Activated CD4-positive, alpha-beta T cell treated with anti-CD3 and anti-CD28 coated beads, Interleukin-2, amount 10 ng/mL, durations not matched to agents 7 days and 5 days (primary cell): ENCODE measurements around the gene ABCA9. TPM values are rescaled to one million over a fixed set of nuclear protein-coding genes. Genes with fewer than 3 reads are reported as not detected.
"Not testable (repeated sequence)": the region's sequence is repeated elsewhere in the genome, so short reads cannot be mapped to it uniquely, and the experiment has no call there.

Experiments used
- CTCF ChIA-PET: fragments of 350-600 bp; sonication (Branson Sonifier 250); formaldehyde crosslinking; loops from one replicate; lab custom pipeline; 2021; ENCODE audit warnings: antibody characterized with exemption; lab: Charles Lee
- POLR2A ChIA-PET: fragments of 350-600 bp; sonication (Branson Sonifier 250); formaldehyde crosslinking; loops from one replicate; lab custom pipeline; 2021; ENCODE audit warnings: antibody characterized with exemption; lab: Charles Lee
- DNase-seq: peaks from one replicate; pipeline ENCODE4 v3.0.0-alpha.2; 2020
- H3K27ac Mint-ChIP-seq: one replicate; pipeline ENCODE4 v1.8.0; 2021; ENCODE audit warnings: mild to moderate bottlenecking, moderate library complexity, mixed read lengths
- H3K27me3 Mint-ChIP-seq: one replicate; pipeline ENCODE4 v1.8.0; 2021; ENCODE audit warnings: mixed read lengths
- H3K36me3 Mint-ChIP-seq: one replicate; pipeline ENCODE4 v1.8.0; 2021; ENCODE audit warnings: low read depth, mixed read lengths
- H3K4me1 Mint-ChIP-seq: one replicate; pipeline ENCODE4 v1.8.0; 2021; ENCODE audit warnings: mixed read lengths
- H3K4me3 Mint-ChIP-seq: one replicate; pipeline ENCODE4 v1.8.0; 2021; ENCODE audit warnings: mild to moderate bottlenecking, moderate library complexity, mixed read lengths
- H3K9me3 Mint-ChIP-seq: one replicate; pipeline ENCODE4 v1.8.0; 2021; ENCODE audit warnings: mixed read lengths
- total RNA-seq, 2 experiments: library from RNA; stranded (reverse); gene quantifications; one replicate each; pipeline ENCODE4 v1.2.3, GENCODE V29; 2021

Gene ABCA9
- total RNA-seq, 2 experiments from 2014 or later = 0.08 to 0.22 TPM

- no peaks in the 10 kb centered on the region for H3K4me1 Mint-ChIP-seq
- no peak overlapping the region for H3K4me3 Mint-ChIP-seq
- no peak overlapping the region for H3K27ac Mint-ChIP-seq
- CTCF ChIA-PET = no interaction called here
- no peak for DNase-seq
- peaks cover 6% of the 10 kb centered on the region for H3K9me3 Mint-ChIP-seq
- POLR2A ChIA-PET = no interaction called here
- no peaks in the 10 kb centered on the region for H3K27me3 Mint-ChIP-seq
- H3K36me3 Mint-ChIP-seq = no peaks in the 10 kb centered on the region
Observed at GRCh38 chr17:69082696-69083095, 22.0 kb upstream of the ABCA9 start.

DNA sequence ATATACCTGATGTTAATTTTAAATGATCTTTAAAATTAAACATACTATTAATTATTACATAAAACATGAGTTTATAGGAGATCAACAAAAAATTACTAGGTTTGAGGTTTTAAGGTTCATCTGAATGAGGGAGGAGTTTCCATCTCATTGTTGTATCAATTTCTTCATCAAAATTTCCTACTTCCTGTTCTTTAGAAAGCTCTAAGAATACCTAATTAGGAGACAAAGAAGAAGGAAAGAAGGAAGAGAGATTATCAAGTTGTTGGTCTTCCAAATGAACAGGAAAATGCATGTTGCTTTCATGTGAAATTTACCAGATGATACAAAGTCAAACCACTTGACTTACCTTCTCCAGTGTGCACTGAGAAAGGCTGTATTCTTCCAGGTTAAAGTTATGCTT is 18.1 kb upstream of the ABCA9 start:
- CTCF ChIA-PET = no interaction called here

GRCh38 chr17:69075823-69076222 is 15.1 kb upstream of the ABCA9 start:
- CTCF ChIA-PET = no interaction called here
- peaks cover 12% of the 10 kb centered on the region for H3K4me1 Mint-ChIP-seq
- peaks cover 36% of the 10 kb centered on the region for H3K27me3 Mint-ChIP-seq
- no peak overlapping the region for H3K27ac Mint-ChIP-seq
- DNase-seq = no peak
- peaks cover 17% of the 10 kb centered on the region for H3K9me3 Mint-ChIP-seq
- POLR2A ChIA-PET = no interaction called here
- no peak overlapping the region for H3K4me3 Mint-ChIP-seq
- H3K36me3 Mint-ChIP-seq = peaks cover 8% of the 10 kb centered on the region

More for the DNA sequence above, 18.1 kb upstream of the ABCA9 start:
- Mint-ChIP-seq H3K9me3 (peaks cover 15% of the 10 kb centered on the region), H3K36me3 (no peaks in the 10 kb centered on the region), H3K27ac (no peak overlapping the region), H3K27me3 (peaks cover 22% of the 10 kb centered on the region), H3K4me3 (no peak overlapping the region), H3K4me1 (no peaks in the 10 kb centered on the region)
- DNase-seq = no peak
- POLR2A ChIA-PET = no interaction called here

DNA sequence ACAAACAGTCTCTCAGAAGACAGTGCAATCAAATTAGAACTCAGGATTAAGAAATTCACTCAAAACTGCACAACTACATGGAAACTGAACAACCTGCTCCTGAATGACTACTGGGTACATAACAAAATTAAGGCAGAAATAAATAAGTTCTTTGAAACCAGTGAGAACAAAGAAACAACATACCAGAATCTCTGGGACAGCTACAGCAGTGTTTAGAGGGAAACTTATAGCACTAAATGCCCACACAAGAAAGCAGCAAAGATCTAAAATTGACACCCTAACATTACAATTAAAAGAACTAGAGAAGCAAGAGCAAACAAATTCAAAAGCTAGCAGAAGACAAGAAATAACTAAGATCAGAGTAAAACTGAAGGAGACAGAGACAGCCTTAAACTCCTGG is 12.7 kb upstream of the ABCA9 start:
- peaks cover 10% of the 10 kb centered on the region for H3K36me3 Mint-ChIP-seq
- H3K27ac Mint-ChIP-seq, POLR2A ChIA-PET, CTCF ChIA-PET, H3K4me3 Mint-ChIP-seq, DNase-seq: not testable (repeated sequence)
- H3K4me1 Mint-ChIP-seq = peaks cover 21% of the 10 kb centered on the region
- peaks cover 36% of the 10 kb centered on the region for H3K27me3 Mint-ChIP-seq
- H3K9me3 Mint-ChIP-seq = peaks cover 17% of the 10 kb centered on the region

- DNase-seq, H3K4me3 Mint-ChIP-seq, H3K27ac Mint-ChIP-seq, POLR2A ChIA-PET: not testable (repeated sequence)
- peaks cover 21% of the 10 kb centered on the region for H3K4me1 Mint-ChIP-seq
- peaks cover 17% of the 10 kb centered on the region for H3K9me3 Mint-ChIP-seq
- CTCF ChIA-PET = interaction anchor here (0.6 kb wide), 1 partner anchor 320 kb away, joined by 5 read pairs; no protein-coding TSS in a partner anchor
- peaks cover 36% of the 10 kb centered on the region for H3K27me3 Mint-ChIP-seq
- H3K36me3 Mint-ChIP-seq = peaks cover 10% of the 10 kb centered on the region
Observed at GRCh38 chr17:69072803-69073256, 12.1 kb upstream of the ABCA9 start.

GRCh38 chr17:69071233-69071586 is 10.5 kb upstream of the ABCA9 start:
- CTCF ChIA-PET = not testable (repeated sequence)

GRCh38 chr17:69070378-69071232 is 9.9 kb upstream of the ABCA9 start:
- H3K4me3 Mint-ChIP-seq = peak overlapping the region; percentile 28
- DNase-seq = peak; percentile 48
- H3K4me1 Mint-ChIP-seq = peaks cover 39% of the 10 kb centered on the region
- peaks cover 14% of the 10 kb centered on the region for H3K9me3 Mint-ChIP-seq
- POLR2A ChIA-PET, CTCF ChIA-PET: not testable (repeated sequence)
- H3K36me3 Mint-ChIP-seq = peaks cover 10% of the 10 kb centered on the region
- peaks cover 25% of the 10 kb centered on the region for H3K27me3 Mint-ChIP-seq
- peak overlapping the region; percentile 88 for H3K27ac Mint-ChIP-seq

More at GRCh38 chr17:69071233-69071586, 10.5 kb upstream of the ABCA9 start:
- peaks cover 27% of the 10 kb centered on the region for H3K27me3 Mint-ChIP-seq
- POLR2A ChIA-PET, H3K4me3 Mint-ChIP-seq, DNase-seq: not testable (repeated sequence)
- peaks cover 12% of the 10 kb centered on the region for H3K9me3 Mint-ChIP-seq
- H3K36me3 Mint-ChIP-seq = peaks cover 10% of the 10 kb centered on the region
- H3K27ac Mint-ChIP-seq = peak overlapping the region; percentile 88
- peaks cover 33% of the 10 kb centered on the region for H3K4me1 Mint-ChIP-seq

DNA sequence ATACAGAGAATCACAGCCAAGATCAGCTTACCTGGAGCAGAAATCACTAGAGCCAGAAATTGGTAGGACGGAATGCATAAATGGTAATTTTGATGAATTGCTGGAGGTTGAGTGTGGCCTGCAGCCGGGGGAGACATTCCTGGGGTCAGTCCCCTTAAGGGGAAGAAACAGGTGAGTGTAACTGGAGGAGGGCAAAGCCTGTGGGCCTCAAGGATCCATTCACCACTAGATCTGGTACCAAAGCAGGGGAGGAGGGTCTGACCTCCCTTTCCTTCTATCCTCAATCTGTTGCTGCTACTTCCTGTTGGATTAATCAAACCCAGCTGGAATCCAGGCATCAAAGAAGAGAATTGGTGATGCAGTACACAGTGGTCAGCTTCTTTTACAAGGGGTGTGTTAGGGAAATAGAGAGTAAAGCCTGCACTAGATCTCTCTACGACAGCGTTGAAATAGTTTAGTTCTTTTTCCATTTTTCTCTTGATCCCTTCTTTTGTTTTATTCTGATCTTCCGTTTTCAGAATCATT is 8.6 kb upstream of the ABCA9 start:
- POLR2A ChIA-PET = no interaction called here
- CTCF ChIA-PET = no interaction called here
- H3K36me3 Mint-ChIP-seq = peaks cover 10% of the 10 kb centered on the region
- H3K4me3 Mint-ChIP-seq = no peak overlapping the region
- DNase-seq = no peak
- H3K27ac Mint-ChIP-seq = no peak overlapping the region
- peaks cover 20% of the 10 kb centered on the region for H3K27me3 Mint-ChIP-seq
- peaks cover 51% of the 10 kb centered on the region for H3K4me1 Mint-ChIP-seq
- H3K9me3 Mint-ChIP-seq = peaks cover 12% of the 10 kb centered on the region

DNA sequence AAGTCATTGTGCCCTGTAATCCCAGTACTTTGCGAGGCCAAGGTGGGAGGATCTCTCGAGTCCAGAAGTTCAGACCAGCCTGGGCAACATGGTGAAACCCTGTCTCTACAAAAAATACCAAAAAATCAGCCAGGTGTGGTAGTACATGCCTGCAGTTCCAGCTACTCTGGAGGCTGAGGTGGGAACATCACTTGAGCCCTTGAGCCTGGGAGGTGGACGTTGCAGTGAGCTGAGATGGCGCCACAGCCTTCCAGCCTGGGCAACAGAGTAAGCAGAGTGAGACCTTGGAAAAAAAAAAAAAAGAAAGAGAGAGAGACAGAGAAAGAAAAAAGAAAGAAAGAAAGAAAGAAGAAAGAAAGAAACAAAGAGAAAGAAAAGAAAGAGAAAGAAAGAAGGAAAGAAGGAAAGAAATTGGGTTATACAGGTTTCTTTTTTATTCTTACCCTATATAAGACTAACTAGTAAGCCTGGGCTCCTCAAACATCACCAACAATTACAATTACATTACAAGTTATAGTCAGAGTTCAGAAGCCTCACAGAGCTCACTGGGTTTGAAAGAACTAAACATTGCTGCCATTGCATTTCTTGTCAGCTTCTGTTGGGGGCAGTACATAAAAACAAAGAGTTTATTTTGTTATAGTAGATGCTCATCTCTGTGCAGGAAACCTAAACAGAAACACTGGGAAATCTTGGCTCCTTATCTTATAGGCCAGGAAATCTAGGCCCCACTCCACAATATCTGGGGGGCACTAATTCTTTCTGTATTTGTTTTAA is 6.7 kb upstream of the ABCA9 start:
- ChIA-PET CTCF (no interaction called here), POLR2A (no interaction called here)
- Mint-ChIP-seq H3K36me3 (peaks cover 10% of the 10 kb centered on the region), H3K4me3 (peak overlapping the region; percentile 9), H3K4me1 (peaks cover 55% of the 10 kb centered on the region), H3K27ac (no peak overlapping the region), H3K27me3 (peaks cover 16% of the 10 kb centered on the region), H3K9me3 (peaks cover 6% of the 10 kb centered on the region)
- DNase-seq = no peak

DNA sequence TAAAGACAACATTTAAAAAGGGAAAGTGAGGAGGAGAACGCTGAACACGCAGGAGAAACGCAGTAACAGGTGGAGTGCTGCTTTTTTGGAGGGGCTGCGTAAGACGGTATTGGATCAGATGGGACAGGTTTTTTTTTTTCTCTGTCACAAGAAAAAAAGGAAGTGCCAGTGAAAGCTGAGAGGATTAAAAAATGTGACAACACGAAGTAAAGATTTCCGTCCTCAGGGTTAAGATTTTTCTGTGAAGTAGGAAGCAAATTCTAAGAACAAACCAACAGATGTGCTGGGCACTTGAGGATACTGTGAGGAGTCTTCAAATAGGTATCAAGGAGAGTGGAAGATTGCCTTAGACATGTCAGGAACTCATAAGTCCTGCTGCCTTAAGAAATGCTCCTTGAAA is 5.8 kb upstream of the ABCA9 start:
- Mint-ChIP-seq H3K4me1 (peaks cover 50% of the 10 kb centered on the region), H3K27me3 (peaks cover 13% of the 10 kb centered on the region), H3K27ac (peak overlapping the region; percentile 72), H3K4me3 (no peak overlapping the region), H3K36me3 (peaks cover 7% of the 10 kb centered on the region), H3K9me3 (peaks cover 2% of the 10 kb centered on the region)
- no peak for DNase-seq
- ChIA-PET POLR2A (no interaction called here), CTCF (no interaction called here)

GRCh38 chr17:69065113-69065512 is 4.4 kb upstream of the ABCA9 start:
- DNase-seq = no peak
- no peak overlapping the region for H3K4me3 Mint-ChIP-seq
- POLR2A ChIA-PET = no interaction called here
- H3K27me3 Mint-ChIP-seq = peaks cover 19% of the 10 kb centered on the region
- peaks cover 36% of the 10 kb centered on the region for H3K4me1 Mint-ChIP-seq
- peaks cover 2% of the 10 kb centered on the region for H3K9me3 Mint-ChIP-seq
- no peaks in the 10 kb centered on the region for H3K36me3 Mint-ChIP-seq
- CTCF ChIA-PET = no interaction called here
- H3K27ac Mint-ChIP-seq = no peak overlapping the region

DNA sequence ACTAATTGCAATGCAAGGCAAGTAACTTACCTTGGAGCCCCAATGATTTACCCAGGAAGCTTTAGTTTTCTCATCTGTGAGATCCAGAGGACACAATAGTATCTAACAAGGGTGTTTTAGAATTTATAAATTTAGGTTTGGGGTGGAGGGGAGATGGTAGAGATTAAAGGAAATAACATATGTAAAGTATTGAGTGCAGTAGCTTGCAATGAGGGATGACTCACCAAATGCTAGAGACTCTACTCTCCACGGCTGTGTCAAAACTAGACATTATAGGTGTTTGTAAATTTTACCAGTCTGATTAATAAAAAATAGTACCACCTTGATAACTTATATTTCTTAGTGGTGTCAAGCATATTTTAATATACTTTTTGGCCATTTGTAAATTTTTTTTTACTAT is 3.7 kb upstream of the ABCA9 start:
- H3K27me3 Mint-ChIP-seq = peaks cover 19% of the 10 kb centered on the region
- peaks cover 36% of the 10 kb centered on the region for H3K4me1 Mint-ChIP-seq
- no peak overlapping the region for H3K27ac Mint-ChIP-seq
- no peaks in the 10 kb centered on the region for H3K36me3 Mint-ChIP-seq
- H3K4me3 Mint-ChIP-seq = no peak overlapping the region
- ChIA-PET POLR2A (no interaction called here), CTCF (no interaction called here)
- peaks cover 2% of the 10 kb centered on the region for H3K9me3 Mint-ChIP-seq
- DNase-seq = no peak

GRCh38 chr17:69064001-69064400 is 3.3 kb upstream of the ABCA9 start:
- Mint-ChIP-seq H3K36me3 (no peaks in the 10 kb centered on the region), H3K27ac (no peak overlapping the region), H3K4me3 (no peak overlapping the region), H3K4me1 (peaks cover 35% of the 10 kb centered on the region), H3K9me3 (peaks cover 2% of the 10 kb centered on the region), H3K27me3 (peaks cover 19% of the 10 kb centered on the region)
- CTCF ChIA-PET = no interaction called here
- DNase-seq = no peak
- POLR2A ChIA-PET = no interaction called here
